Activated CD8-positive, alpha-beta T cell treated with anti-CD3 and anti-CD28 coated beads, Interleukin-2, amount 10 ng/mL, durations not matched to agents 7 days and 5 days (primary cell): ENCODE measurements around the gene NDRG2. TPM values are rescaled to one million over a fixed set of nuclear protein-coding genes. Genes with fewer than 3 reads are reported as not detected.
A peak's percentile ranks its signal among the peaks of the same experiment; 100 is the strongest.

Source experiments
- ATAC-seq: fragments of 150-1000 bp; cut with Tn5 transposase; one replicate; pipeline ENCODE4 v1.10.0; 2021; ENCODE audit warnings: moderate library complexity
- CTCF ChIA-PET: fragments of 350-600 bp; sonication (Branson Sonifier 250); formaldehyde crosslinking; loops from one replicate; lab custom pipeline; 2021; ENCODE audit warnings: antibody characterized with exemption; lab: Charles Lee
- POLR2A ChIA-PET: fragments of 350-600 bp; sonication (Branson Sonifier 250); formaldehyde crosslinking; loops from one replicate; lab custom pipeline; 2021; ENCODE audit warnings: antibody characterized with exemption; lab: Charles Lee
- DNase-seq: peaks from one replicate; pipeline ENCODE4 v3.0.0-alpha.2; 2020
- H3K27ac Mint-ChIP-seq: one replicate; pipeline ENCODE4 v1.8.0; 2021; ENCODE audit warnings: mild to moderate bottlenecking, mixed read lengths
- H3K27me3 Mint-ChIP-seq: one replicate; pipeline ENCODE4 v1.8.0; 2021; ENCODE audit warnings: low read depth, mixed read lengths
- H3K36me3 Mint-ChIP-seq: one replicate; pipeline ENCODE4 v1.8.0; 2021; ENCODE audit warnings: low read depth, mixed read lengths
- H3K4me1 Mint-ChIP-seq: one replicate; pipeline ENCODE4 v1.8.0; 2021; ENCODE audit warnings: low read depth, mixed read lengths
- H3K4me3 Mint-ChIP-seq: one replicate; pipeline ENCODE4 v1.8.0; 2021; ENCODE audit warnings: mild to moderate bottlenecking, mixed read lengths
- H3K9me3 Mint-ChIP-seq: one replicate; pipeline ENCODE4 v1.8.0; 2022; ENCODE audit warnings: mixed read lengths; ENCODE audit not compliant: insufficient read depth
- total RNA-seq, 2 experiments: library from RNA; stranded (reverse); gene quantifications; one replicate each; pipeline ENCODE4 v1.2.3, GENCODE V29; 2021

The NDRG2 gene
- total RNA-seq, 2 experiments from 2014 or later: 6.2 to 7.6 TPM

GRCh38 chr14:21054123-21054767 is 29.4 kb upstream of the NDRG2 start:
- no peaks in the 10 kb centered on the region for H3K4me1 Mint-ChIP-seq
- no peaks in the 10 kb centered on the region for H3K9me3 Mint-ChIP-seq
- DNase-seq (no peak), ATAC-seq (peak; percentile 51)
- no peak overlapping the region for H3K27ac Mint-ChIP-seq
- ChIA-PET POLR2A (no interaction called here), CTCF (interaction anchor here (0.7 kb wide), 1 partner anchor 65 kb away, joined by 3 read pairs; no protein-coding TSS in a partner anchor)
- no peaks in the 10 kb centered on the region for H3K36me3 Mint-ChIP-seq
- peaks cover 23% of the 10 kb centered on the region for H3K27me3 Mint-ChIP-seq
- H3K4me3 Mint-ChIP-seq: no peak overlapping the region

GRCh38 chr14:21053184-21054122 is 28.6 kb upstream of the NDRG2 start:
- DNase-seq (no peak), ATAC-seq (no peak)
- Mint-ChIP-seq H3K9me3 (no peaks in the 10 kb centered on the region), H3K27ac (no peak overlapping the region), H3K36me3 (no peaks in the 10 kb centered on the region), H3K4me1 (no peaks in the 10 kb centered on the region), H3K4me3 (no peak overlapping the region), H3K27me3 (peaks cover 23% of the 10 kb centered on the region)
- ChIA-PET CTCF (interaction anchor here (0.7 kb wide), 1 partner anchor 64 kb away, joined by 3 read pairs; no protein-coding TSS in a partner anchor), POLR2A (no interaction called here)

- ATAC-seq: no peak
- Mint-ChIP-seq H3K9me3 (no peaks in the 10 kb centered on the region), H3K27ac (no peak overlapping the region), H3K4me3 (no peak overlapping the region), H3K4me1 (no peaks in the 10 kb centered on the region), H3K27me3 (peaks cover 28% of the 10 kb centered on the region), H3K36me3 (no peaks in the 10 kb centered on the region)
- CTCF ChIA-PET: interaction anchor here (1.0 to 1.4 kb wide), 2 partner anchors 36 to 38 kb away, joined by 3 to 6 read pairs; no protein-coding TSS in a partner anchor
- POLR2A ChIA-PET: no interaction called here
- no peak for DNase-seq
These were observed 25.7 kb upstream of the NDRG2 start for GRCh38 chr14:21050597-21050996.

DNA sequence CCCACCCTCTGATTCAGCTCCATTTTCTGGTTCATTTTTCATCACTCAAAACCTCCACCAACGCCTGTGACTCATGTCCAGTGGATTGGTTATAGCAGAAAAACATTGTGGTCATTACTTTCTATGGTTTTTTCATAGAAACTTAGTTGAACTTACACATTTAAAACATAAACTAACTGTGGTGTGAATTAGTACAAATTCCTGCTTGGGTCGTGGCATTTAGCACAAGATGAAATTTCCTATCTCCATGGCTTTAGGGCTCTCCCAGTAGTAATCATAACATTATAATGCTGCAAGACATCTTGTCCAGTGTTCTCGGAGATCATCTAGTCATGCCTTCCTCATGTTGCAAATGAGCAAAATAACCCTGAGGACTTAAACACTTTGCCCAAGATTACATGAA is 24.4 kb upstream of the NDRG2 start:
- no peak overlapping the region for H3K4me3 Mint-ChIP-seq

DNA sequence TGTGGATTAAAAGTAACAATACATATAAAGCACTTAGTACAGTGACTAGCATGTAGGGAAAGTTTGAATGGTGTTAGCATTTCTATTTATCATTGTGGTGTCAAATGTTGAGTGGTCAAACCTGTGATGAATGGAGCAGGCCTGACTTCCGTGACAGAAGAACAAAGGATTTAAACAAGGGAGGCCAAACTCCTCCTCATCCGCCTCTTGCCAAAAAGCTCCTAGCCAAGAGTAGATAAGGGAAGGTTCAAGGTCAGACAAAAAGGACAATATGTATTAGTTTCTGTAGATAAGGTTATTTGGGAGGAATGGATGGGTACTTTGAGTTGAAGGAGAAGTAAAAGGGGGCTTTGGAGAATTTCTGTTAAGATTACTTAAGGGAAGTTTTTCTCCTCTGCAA is 23.8 kb upstream of the NDRG2 start:
- ChIA-PET POLR2A (no interaction called here), CTCF (interaction anchor here (1.0 to 4.4 kb wide), 5 partner anchors 9 to 56 kb away, joined by 3 to 46 read pairs (median 7); no protein-coding TSS in a partner anchor)
- ATAC-seq: no peak
- H3K4me3 Mint-ChIP-seq: no peak overlapping the region
- H3K36me3 Mint-ChIP-seq: no peaks in the 10 kb centered on the region
- DNase-seq: no peak
- peaks cover 37% of the 10 kb centered on the region for H3K27me3 Mint-ChIP-seq
- H3K9me3 Mint-ChIP-seq: no peaks in the 10 kb centered on the region
- peaks cover 6% of the 10 kb centered on the region for H3K4me1 Mint-ChIP-seq
- no peak overlapping the region for H3K27ac Mint-ChIP-seq

More for the DNA sequence above, 24.4 kb upstream of the NDRG2 start:
- H3K27ac Mint-ChIP-seq: no peak overlapping the region
- POLR2A ChIA-PET: no interaction called here
- H3K27me3 Mint-ChIP-seq: peaks cover 39% of the 10 kb centered on the region
- no peak for DNase-seq
- H3K9me3 Mint-ChIP-seq: no peaks in the 10 kb centered on the region
- CTCF ChIA-PET: interaction anchor here (4.4 kb wide), 1 partner anchor 35 kb away, joined by 46 read pairs; no protein-coding TSS in a partner anchor
- H3K4me1 Mint-ChIP-seq: peaks cover 4% of the 10 kb centered on the region
- ATAC-seq: no peak
- no peaks in the 10 kb centered on the region for H3K36me3 Mint-ChIP-seq

GRCh38 chr14:21047378-21047781 is 22.5 kb upstream of the NDRG2 start:
- H3K9me3 Mint-ChIP-seq: no peaks in the 10 kb centered on the region
- H3K27me3 Mint-ChIP-seq: peaks cover 41% of the 10 kb centered on the region
- H3K4me1 Mint-ChIP-seq: peaks cover 6% of the 10 kb centered on the region
- no peak for ATAC-seq
- DNase-seq: no peak
- no peak overlapping the region for H3K4me3 Mint-ChIP-seq
- no peak overlapping the region for H3K27ac Mint-ChIP-seq
- no peaks in the 10 kb centered on the region for H3K36me3 Mint-ChIP-seq
- ChIA-PET POLR2A (no interaction called here), CTCF (interaction anchor here (1.4 to 4.4 kb wide), 5 partner anchors 20 to 57 kb away, joined by 3 to 46 read pairs (median 7); no protein-coding TSS in a partner anchor)

DNA sequence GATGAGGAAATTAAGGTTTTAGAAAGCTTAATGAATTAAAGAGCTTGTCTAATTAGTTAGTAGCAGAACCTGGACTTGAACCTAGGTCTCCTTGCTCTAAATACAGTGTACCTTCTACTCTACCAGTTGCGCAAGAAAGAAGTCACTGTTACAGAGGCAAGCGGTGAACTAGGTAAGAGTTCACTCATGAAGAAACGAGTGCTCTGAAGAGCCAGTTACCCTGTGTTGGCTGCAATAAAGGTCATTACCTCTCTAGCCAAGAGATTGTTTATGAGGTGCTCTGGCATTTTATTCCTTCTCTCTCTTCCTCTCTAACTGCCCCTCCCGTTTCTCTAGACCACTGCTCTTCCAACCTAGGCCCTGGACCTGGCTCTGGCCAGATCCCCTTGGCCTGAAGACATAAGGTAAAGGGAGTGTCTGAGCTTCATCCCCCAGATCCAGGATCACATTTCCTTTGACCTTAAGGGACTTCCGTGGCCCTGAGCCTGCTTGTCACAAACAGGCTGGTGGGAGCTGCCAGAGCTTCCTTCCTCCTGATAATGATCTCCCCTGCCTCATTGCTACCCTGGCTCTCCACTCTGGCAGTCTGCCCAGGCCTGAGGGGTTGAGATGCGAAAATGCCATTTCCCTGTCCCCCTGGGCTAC is 19.2 kb upstream of the NDRG2 start:
- DNase-seq (no peak), ATAC-seq (no peak)
- Mint-ChIP-seq H3K27ac (no peak overlapping the region), H3K27me3 (peaks cover 38% of the 10 kb centered on the region), H3K4me3 (no peak overlapping the region), H3K4me1 (peaks cover 6% of the 10 kb centered on the region), H3K36me3 (no peaks in the 10 kb centered on the region), H3K9me3 (no peaks in the 10 kb centered on the region)
- POLR2A ChIA-PET: interaction anchor here (0.9 kb wide), 1 partner anchor 59 kb away, joined by 5 read pairs; no protein-coding TSS in a partner anchor
- CTCF ChIA-PET: interaction anchor here (1.0 to 7.2 kb wide), 5 partner anchors 23 to 61 kb away, joined by 3 to 172 read pairs (median 5); no protein-coding TSS in a partner anchor

DNA sequence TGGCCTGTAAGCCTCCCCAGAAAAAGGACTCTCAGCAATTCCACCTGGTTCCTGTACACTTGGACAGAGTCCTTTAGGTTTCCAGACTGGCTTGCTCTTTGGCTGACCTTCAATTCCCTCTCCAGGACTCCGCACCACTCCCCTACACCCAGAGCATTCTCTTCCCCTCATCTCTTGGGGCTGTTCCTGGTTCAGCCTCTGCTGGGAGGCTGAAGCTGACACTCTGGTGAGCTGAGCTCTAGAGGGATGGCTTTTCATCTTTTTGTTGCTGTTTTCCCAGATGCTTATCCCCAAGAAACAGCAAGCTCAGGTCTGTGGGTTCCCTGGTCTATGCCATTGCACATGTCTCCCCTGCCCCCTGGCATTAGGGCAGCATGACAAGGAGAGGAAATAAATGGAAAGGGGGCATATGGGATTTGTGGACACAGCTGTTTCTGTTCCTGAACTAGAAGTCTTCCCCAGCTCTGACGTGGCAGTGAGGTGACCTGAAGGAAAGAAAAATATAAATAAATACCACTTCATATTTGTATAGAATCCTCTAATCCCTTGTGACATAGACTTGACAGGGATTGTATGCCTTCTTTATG is 18.6 kb upstream of the NDRG2 start:
- Mint-ChIP-seq H3K4me3 (no peak overlapping the region), H3K36me3 (no peaks in the 10 kb centered on the region), H3K27me3 (peaks cover 35% of the 10 kb centered on the region), H3K9me3 (no peaks in the 10 kb centered on the region), H3K27ac (no peak overlapping the region), H3K4me1 (peaks cover 6% of the 10 kb centered on the region)
- ATAC-seq (no peak), DNase-seq (no peak)
- ChIA-PET POLR2A (no interaction called here), CTCF (interaction anchor here (1.0 to 7.2 kb wide), 5 partner anchors 23 to 61 kb away, joined by 3 to 172 read pairs (median 5); no protein-coding TSS in a partner anchor)

DNA sequence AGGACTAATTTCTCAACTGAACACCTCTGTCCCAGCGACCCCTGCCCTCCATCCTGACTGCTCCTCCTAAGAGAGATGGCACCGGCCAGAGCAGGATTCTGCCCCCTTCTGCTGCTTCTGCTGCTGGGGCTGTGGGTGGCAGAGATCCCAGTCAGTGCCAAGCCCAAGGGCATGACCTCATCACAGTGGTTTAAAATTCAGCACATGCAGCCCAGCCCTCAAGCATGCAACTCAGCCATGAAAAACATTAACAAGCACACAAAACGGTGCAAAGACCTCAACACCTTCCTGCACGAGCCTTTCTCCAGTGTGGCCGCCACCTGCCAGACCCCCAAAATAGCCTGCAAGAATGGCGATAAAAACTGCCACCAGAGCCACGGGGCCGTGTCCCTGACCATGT is 18.1 kb upstream of the NDRG2 start:
- H3K27ac Mint-ChIP-seq: no peak overlapping the region
- DNase-seq: no peak
- ChIA-PET CTCF (interaction anchor here (7.2 kb wide), 1 partner anchor 29 kb away, joined by 172 read pairs; no protein-coding TSS in a partner anchor), POLR2A (no interaction called here)
- peaks cover 6% of the 10 kb centered on the region for H3K4me1 Mint-ChIP-seq
- H3K9me3 Mint-ChIP-seq: no peaks in the 10 kb centered on the region
- ATAC-seq: no peak
- no peaks in the 10 kb centered on the region for H3K36me3 Mint-ChIP-seq
- no peak overlapping the region for H3K4me3 Mint-ChIP-seq
- H3K27me3 Mint-ChIP-seq: peaks cover 34% of the 10 kb centered on the region

GRCh38 chr14:21041676-21042433 is 17.0 kb upstream of the NDRG2 start, which contains the start of gene RNASE7:
RNASE7 (plus strand) TSS chr14:21042362; CDS start chr14:21042993, 631 bp downstream.
- no peaks in the 10 kb centered on the region for H3K9me3 Mint-ChIP-seq
- peaks cover 31% of the 10 kb centered on the region for H3K27me3 Mint-ChIP-seq
- H3K27ac Mint-ChIP-seq: no peak within 1 kb of the TSS
- H3K36me3 Mint-ChIP-seq: no peaks in the 10 kb centered on the region
- ATAC-seq: no peak
- no peak for DNase-seq
- no peak within 1 kb of the TSS for H3K4me3 Mint-ChIP-seq
- ChIA-PET CTCF (interaction anchor here (1.7 to 7.2 kb wide), 4 partner anchors 13 to 71 kb away, joined by 5 to 172 read pairs (median 14); partner anchors contain the start of gene TPPP2), POLR2A (no interaction called here)
- H3K4me1 Mint-ChIP-seq: peaks cover 6% of the 10 kb centered on the region
